GM19328 (cell line): ENCODE measurements around the gene RNF11.

ENCODE experiments used
- ATAC-seq: cut with Tn5 transposase; IDR thresholded peaks from one replicate; pipeline ENCODE4 v1.9.1; 2021; ENCODE audit warnings: mild to moderate bottlenecking, moderate library complexity; ENCODE audit not compliant: unreplicated experiment

RNF11 gene

GRCh38 chr1:51311826-51312225 is 75.8 kb downstream of the RNF11 start:
- ATAC-seq: no peak

DNA sequence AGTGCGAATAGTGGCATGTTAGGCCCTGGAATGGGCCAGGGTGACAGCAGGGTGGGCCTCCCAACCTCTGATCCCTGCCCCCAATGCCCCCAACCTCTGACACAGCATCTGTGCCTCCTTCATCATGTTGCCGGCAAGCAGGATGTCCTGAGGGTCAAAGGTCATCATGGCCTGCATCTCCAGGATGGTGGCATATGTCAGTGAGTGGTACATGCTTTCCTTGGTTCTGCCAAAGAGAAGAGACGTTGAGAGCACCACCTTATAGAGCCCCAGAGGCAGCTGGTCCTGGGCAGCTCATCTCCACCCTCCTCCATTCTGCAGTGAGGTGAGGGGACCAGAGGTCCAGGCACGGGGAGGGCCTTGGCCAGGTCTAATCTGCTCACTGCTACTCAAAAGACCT is 76.6 kb downstream of the RNF11 start:
- no peak for ATAC-seq

DNA sequence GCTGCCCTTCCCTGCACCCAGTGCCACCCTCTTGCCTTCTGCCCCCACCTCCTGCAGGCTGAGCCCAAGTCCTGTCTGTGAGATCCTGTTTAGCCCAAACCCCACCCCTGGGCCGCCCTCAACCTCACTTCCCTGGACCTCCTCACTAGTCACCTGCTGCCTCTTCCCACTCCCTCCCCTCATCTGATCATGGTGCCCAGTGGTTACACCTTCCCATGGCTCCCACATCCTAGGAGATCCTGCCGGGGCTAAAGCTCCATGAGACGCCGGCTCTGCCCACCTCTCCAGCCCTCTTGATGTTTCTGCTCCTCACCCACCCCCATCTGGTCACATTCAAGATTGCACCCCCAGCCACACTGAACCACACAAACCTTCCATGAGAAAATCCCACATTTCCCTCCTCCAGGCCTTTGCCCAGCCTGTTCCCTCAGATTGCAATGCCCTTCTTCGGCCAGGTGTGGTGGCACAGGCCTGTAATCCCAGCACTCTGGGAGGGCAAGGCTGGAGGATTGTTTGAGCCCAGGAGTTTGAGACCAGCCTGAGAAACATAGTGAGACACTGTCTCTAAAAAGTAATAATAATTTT is 77.3 kb downstream of the RNF11 start:
- no peak for ATAC-seq

DNA sequence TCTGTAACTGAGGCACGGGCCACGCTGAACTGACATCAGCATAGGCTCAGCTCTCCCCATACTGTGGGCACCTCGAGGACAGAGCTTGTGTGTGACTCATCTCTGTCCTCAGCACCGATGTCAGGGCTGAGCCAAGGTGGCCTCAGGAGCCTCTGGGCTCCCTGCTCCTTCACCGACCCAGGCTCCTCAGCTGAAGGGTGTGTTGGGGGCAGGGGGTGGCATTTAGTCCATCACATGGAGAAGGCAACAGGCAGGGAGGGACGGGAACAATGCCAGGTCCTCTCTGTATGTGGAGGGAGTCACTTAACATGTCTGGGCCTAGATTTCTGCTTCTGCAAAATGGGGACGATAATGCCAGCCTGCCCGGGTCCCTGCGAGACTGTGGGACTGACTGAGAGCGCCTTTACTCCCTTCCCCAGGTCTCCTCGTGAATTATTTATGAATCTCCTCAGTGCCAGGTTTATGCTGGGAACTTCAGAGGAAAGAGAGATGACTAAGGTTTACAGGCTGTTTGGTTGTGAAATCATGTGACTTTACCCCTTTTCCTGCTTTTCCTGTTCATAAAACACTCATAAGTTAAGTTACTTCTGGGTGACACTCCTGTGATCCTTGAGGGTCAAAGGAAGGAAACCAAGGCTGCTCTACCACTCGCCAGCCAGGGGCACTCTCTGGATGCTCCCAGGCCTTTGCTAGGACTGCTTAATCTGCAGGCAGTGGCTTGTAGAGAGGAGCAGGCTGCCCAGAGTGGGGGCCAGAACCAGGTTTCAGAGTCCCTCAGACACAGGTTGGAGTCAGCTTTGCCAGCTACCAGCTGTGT is 78.1 kb downstream of the RNF11 start:
- ATAC-seq: no peak

GRCh38 chr1:51314974-51315373 is 78.9 kb downstream of the RNF11 start:
- ATAC-seq: no peak

- no peak for ATAC-seq
These were observed 80.2 kb downstream of the RNF11 start for GRCh38 chr1:51316113-51316845.

DNA sequence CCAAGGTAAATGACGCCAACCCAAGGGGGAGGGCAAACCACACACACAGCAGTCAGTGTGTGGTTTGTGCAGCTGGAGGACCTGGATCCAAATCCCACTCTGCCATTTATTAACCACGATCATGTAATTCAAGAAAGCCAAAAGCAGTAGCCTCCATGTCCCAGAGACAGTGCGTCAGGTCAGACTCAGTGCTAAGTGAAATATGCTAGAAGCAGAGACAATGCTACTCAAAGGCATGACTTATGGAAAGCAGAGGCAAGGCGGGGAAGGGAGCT is 80.7 kb downstream of the RNF11 start:
- no peak for ATAC-seq

- no peak for ATAC-seq
These were observed 81.7 kb downstream of the RNF11 start for GRCh38 chr1:51317798-51318197.

- no peak for ATAC-seq
These were observed 85.2 kb downstream of the RNF11 start for GRCh38 chr1:51320967-51321923.

DNA sequence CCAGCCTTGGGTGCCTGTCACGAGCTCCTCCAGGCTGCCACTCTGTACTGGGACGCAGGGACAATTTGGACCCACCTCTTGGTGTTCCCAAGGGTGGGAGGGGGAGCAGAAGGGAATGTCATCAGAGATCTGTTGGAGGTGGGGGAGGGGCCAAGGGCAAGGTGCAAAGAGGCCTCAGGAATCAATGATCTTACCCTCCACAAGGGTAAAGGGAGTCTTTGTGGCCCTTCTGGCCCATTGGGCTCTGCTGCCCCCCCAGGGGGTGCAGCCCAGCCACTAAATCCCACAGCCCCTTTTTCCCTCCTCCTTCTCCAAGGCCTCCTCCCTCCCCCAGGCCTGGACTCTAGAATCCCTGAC is 85.8 kb downstream of the RNF11 start:
- ATAC-seq: no peak

GRCh38 chr1:51322417-51323101 is 86.5 kb downstream of the RNF11 start:
- no peak for ATAC-seq
